Esophagus mucosa (tissue), 1 donor: Measurements from ENCODE around the gene MATN1. TPM values are rescaled to one million over a fixed set of nuclear protein-coding genes. Genes with fewer than 3 reads are reported as not detected.

Experiments used
- total RNA-seq: library from RNA; stranded (reverse); gene quantifications from one replicate; pipeline ENCODE4 v1.2.4, GENCODE V29; 2023
- donor health status: DM: yes; HTN: yes; CAD: no.

The MATN1 gene
- total RNA-seq, 1 donor from 2014 or later = not detected

Other genes with a start within 250 kb of the MATN1 start
- gene LAPTM5, start 34.2 kb upstream of the MATN1 start, total RNA-seq = 9.1 TPM
- 3.3 TPM for gene SDC3, start 185.2 kb upstream of the MATN1 start, total RNA-seq